Activated B cell treated with CpG ODN at 0.5 μM for 24 hours (primary cell): ENCODE data around the gene SMIM9. TPM values are rescaled to one million over a fixed set of nuclear protein-coding genes. Genes with fewer than 3 reads are reported as not detected.

Source experiments
- ATAC-seq: fragments of 200-7000 bp; cut with Tn5 transposase; one replicate; pipeline ENCODE4 v1.10.0; 2021; ENCODE audit warnings: low read depth, mild to moderate bottlenecking, moderate library complexity
- CTCF ChIA-PET: fragments of 350-600 bp; sonication (Branson Sonifier 250); formaldehyde crosslinking; loops from one replicate; lab custom pipeline; 2021; ENCODE audit warnings: antibody characterized with exemption; lab: Charles Lee
- POLR2A ChIA-PET: fragments of 350-600 bp; sonication (Branson Sonifier 250); formaldehyde crosslinking; loops from one replicate; lab custom pipeline; 2021; ENCODE audit warnings: antibody characterized with exemption; lab: Charles Lee
- DNase-seq: peaks from one replicate; pipeline ENCODE4 v3.0.0; 2022
- H3K27ac Mint-ChIP-seq: one replicate; pipeline ENCODE4 v1.8.0; 2020; ENCODE audit warnings: mixed read lengths
- H3K27me3 Mint-ChIP-seq: one replicate; pipeline ENCODE4 v1.8.0; 2021; ENCODE audit warnings: mixed read lengths
- H3K36me3 Mint-ChIP-seq: one replicate; pipeline ENCODE4 v1.8.0; 2021; ENCODE audit warnings: low read depth, mixed read lengths
- H3K4me1 Mint-ChIP-seq: one replicate; pipeline ENCODE4 v1.8.0; 2021; ENCODE audit warnings: mixed read lengths
- H3K4me3 Mint-ChIP-seq: one replicate; pipeline ENCODE4 v1.8.0; 2020; ENCODE audit warnings: mild to moderate bottlenecking, mixed read lengths
- H3K9me3 Mint-ChIP-seq: one replicate; pipeline ENCODE4 v1.8.0; 2020; ENCODE audit warnings: mixed read lengths
- CTCF ChIP-seq: fragments of 200-600 bp; IDR thresholded peaks from one replicate; pipeline ENCODE4 v1.8.0; 2022; ENCODE audit warnings: antibody characterized with exemption, mild to moderate bottlenecking
- intact Hi-C: fragments of 100-400 bp; cut with micrococcal nuclease; formaldehyde crosslinking; loops from one replicate; pipeline ENCODE4 v1.15.1; 2024
- total RNA-seq: library from RNA; stranded (reverse); gene quantifications from 2 replicates; pipeline ENCODE4 v1.2.3, GENCODE V29; 2022

Gene SMIM9
- total RNA-seq, 1 donor from 2014 or later: not detected

GRCh38 chrX:154779261-154779660 is 55.2 kb downstream of the SMIM9 start:
- Mint-ChIP-seq H3K4me3 (no peak overlapping the region), H3K9me3 (no peaks in the 10 kb centered on the region), H3K36me3 (peaks cover 39% of the 10 kb centered on the region), H3K27me3 (no peaks in the 10 kb centered on the region), H3K27ac (no peak overlapping the region), H3K4me1 (peaks cover 6% of the 10 kb centered on the region)
- ChIA-PET POLR2A (no interaction called here), CTCF (no interaction called here)
- intact Hi-C loops: no loop called here
- no peak for ATAC-seq
- no peak for TF ChIP-seq CTCF
- DNase-seq: no peak

- intact Hi-C loops: no loop called here
- H3K36me3 Mint-ChIP-seq: peaks cover 56% of the 10 kb centered on the region
- H3K4me1 Mint-ChIP-seq: no peaks in the 10 kb centered on the region
- no peak overlapping the region for H3K4me3 Mint-ChIP-seq
- no peak for TF ChIP-seq CTCF
- CTCF ChIA-PET: no interaction called here
- DNase-seq (no peak), ATAC-seq (no peak)
- H3K27me3 Mint-ChIP-seq: no peaks in the 10 kb centered on the region
- no peaks in the 10 kb centered on the region for H3K9me3 Mint-ChIP-seq
- no peak overlapping the region for H3K27ac Mint-ChIP-seq
- POLR2A ChIA-PET: no interaction called here
Measured at GRCh38 chrX:154776753-154777152, 57.7 kb downstream of the SMIM9 start.

GRCh38 chrX:154775419-154776349 is 58.8 kb downstream of the SMIM9 start:
- Mint-ChIP-seq H3K4me3 (no peak overlapping the region), H3K27me3 (no peaks in the 10 kb centered on the region), H3K4me1 (no peaks in the 10 kb centered on the region), H3K36me3 (peaks cover 64% of the 10 kb centered on the region), H3K9me3 (no peaks in the 10 kb centered on the region), H3K27ac (no peak overlapping the region)
- no peak for DNase-seq
- intact Hi-C loops: no loop called here
- TF ChIP-seq CTCF: no peak
- POLR2A ChIA-PET: no interaction called here
- ATAC-seq: no peak
- CTCF ChIA-PET: no interaction called here

- POLR2A ChIA-PET: no interaction called here
- intact Hi-C loops: no loop called here
- DNase-seq (no peak), ATAC-seq (no peak)
- CTCF ChIA-PET: no interaction called here
- H3K27me3 Mint-ChIP-seq: no peaks in the 10 kb centered on the region
- TF ChIP-seq CTCF: no peak
- H3K36me3 Mint-ChIP-seq: peaks cover 70% of the 10 kb centered on the region
- H3K4me3 Mint-ChIP-seq: no peak overlapping the region
- no peaks in the 10 kb centered on the region for H3K9me3 Mint-ChIP-seq
- H3K4me1 Mint-ChIP-seq: no peaks in the 10 kb centered on the region
- H3K27ac Mint-ChIP-seq: no peak overlapping the region
Measured at GRCh38 chrX:154774622-154775021, 59.8 kb downstream of the SMIM9 start.

Other genes with a start within 250 kb of the SMIM9 start
- not detected in 2 replicates for gene CTAG1A, start 249.5 kb downstream of the SMIM9 start, total RNA-seq
- gene CTAG1B, start 215.4 kb downstream of the SMIM9 start, total RNA-seq: not detected in 2 replicates
- gene CTAG2, start 181.1 kb downstream of the SMIM9 start, total RNA-seq: not detected in 2 replicates
- 7.1 and 7.5 TPM in 2 replicates for gene GAB3, start 83.6 kb downstream of the SMIM9 start, total RNA-seq
- gene DKC1, start 71.8 kb downstream of the SMIM9 start, total RNA-seq: 93.5 and 105 TPM in 2 replicates
- gene MPP1, start 29.2 kb downstream of the SMIM9 start, total RNA-seq: 5.8 and 7.2 TPM in 2 replicates
- gene F8A1, start 51.7 kb upstream of the SMIM9 start, total RNA-seq: 26.1 and 30.9 TPM in 2 replicates
- gene F8, start 188.1 kb upstream of the SMIM9 start, total RNA-seq: 1.1 and 2.0 TPM in 2 replicates
- gene FUNDC2, start 192.2 kb upstream of the SMIM9 start, total RNA-seq: 62.0 and 67.6 TPM in 2 replicates
- gene CMC4, start 236.5 kb upstream of the SMIM9 start, total RNA-seq: 4.7 and 5.3 TPM in 2 replicates
- gene MTCP1, start 236.5 kb upstream of the SMIM9 start, total RNA-seq: 19.5 and 21.2 TPM in 2 replicates
- gene BRCC3, start 236.8 kb upstream of the SMIM9 start, total RNA-seq: 20.1 and 21.1 TPM in 2 replicates